ENCODE results near the gene AFP. TPM values are rescaled to one million over a fixed set of nuclear protein-coding genes. Genes with fewer than 3 reads are reported as not detected.

AFP gene
- total and polyA plus RNA-seq, 2 of the 4 experiments (the other 2 are of a cell fraction): 0.87 to 1.3 TPM

DNA sequence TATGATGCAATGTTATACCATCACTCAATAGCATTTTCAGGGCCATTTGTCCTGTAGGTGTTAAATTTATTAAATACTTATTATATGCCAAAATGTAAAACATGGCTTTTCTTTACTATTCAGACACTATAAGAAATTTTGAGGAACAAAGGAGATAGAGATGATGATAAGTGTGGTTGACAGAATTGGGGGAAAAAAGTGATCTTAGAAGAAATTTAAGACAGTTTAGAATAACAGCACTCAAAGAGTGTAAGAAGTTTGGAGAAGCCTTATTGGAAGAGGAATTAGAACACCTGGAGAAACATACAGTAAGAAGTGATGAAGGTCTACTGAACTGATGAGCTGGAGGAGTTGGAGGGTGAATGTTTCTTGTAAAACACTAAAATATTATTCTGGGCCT, 12.8 kb upstream of the AFP start:
- in situ Hi-C loops (cut with MboI; ENCODE audit: low sequenced_read_pairs) (no loop called here), dilution Hi-C loops (cut with HindIII; ENCODE audit: low sequenced_read_pairs, unreplicated experiment) (no loop called here), intact Hi-C loops (cut with micrococcal nuclease) (no loop called here)
- BruUV-seq (replicated peaks): no TSS peak
- Histone ChIP-seq H3K27me3 (ENCODE audit: control insufficient read depth, insufficient read depth, low read length) (no peaks in the 10 kb centered on the region; the same call in 1 of the 2 replicates), H3K9ac (ENCODE audit: low read depth, low read length) (no peak overlapping the region), H4K91ac (ENCODE audit: insufficient read depth, low read depth, low read length) (no peak overlapping the region), H4K8ac (ENCODE audit: low read depth in 2 of 2, low read length in 2 of 2) (no peak overlapping the region), H2BK15ac (ENCODE audit: low read depth, low read length) (no peak overlapping the region), H3K18ac (ENCODE audit: low read depth, low read length) (no peak overlapping the region), H2AK9ac (replicated peaks; ENCODE audit: low read depth, low read length, poor library complexity) (no peak overlapping the region), H4K5ac (ENCODE audit: low read depth, low read length) (no peak overlapping the region), H3K4ac (ENCODE audit: low read depth, low read length) (no peak overlapping the region), H3K36me3 (ENCODE audit: control insufficient read depth, insufficient read depth, low read length) (no peaks in the 10 kb centered on the region), H3K4me1 (ENCODE audit: control insufficient read depth, insufficient read depth, low read length) (no peaks in the 10 kb centered on the region), H2AK5ac (ENCODE audit: low read depth, low read length) (no peak overlapping the region), H3K9me3 (ENCODE audit: control insufficient read depth, insufficient read depth, low read length) (no peaks in the 10 kb centered on the region), H3K56ac (ENCODE audit: extremely low read depth, insufficient read depth, low read length) (no peak overlapping the region), H3K79me1 (ENCODE audit: low read depth in 1 of 2, low read length in 2 of 2) (no peaks in the 10 kb centered on the region), H3K4me3 (ENCODE audit: insufficient read depth, low read depth, low read length) (no peak overlapping the region), H4K20me1 (ENCODE audit: insufficient read depth, low read length) (no peaks in the 10 kb centered on the region), H3K4me2 (ENCODE audit: low read depth, low read length) (no peak overlapping the region), H3K27ac (ENCODE audit: insufficient read depth, low read length) (no peak overlapping the region), H2BK20ac (ENCODE audit: low read depth, low read length) (no peak overlapping the region), H2AFZ (replicated peaks; ENCODE audit: low read length, poor library complexity) (no peak overlapping the region), H3K14ac (replicated peaks; ENCODE audit: low read depth, low read length) (no peak overlapping the region), H2BK120ac (ENCODE audit: low read depth, low read length) (no peak overlapping the region), H2BK5ac (ENCODE audit: low read depth, low read length, poor library complexity, severe bottlenecking) (no peak overlapping the region), H3K23ac (ENCODE audit: low read depth, low read length) (no peak overlapping the region), H3K9me1 (ENCODE audit: insufficient read depth, low read length) (no peaks in the 10 kb centered on the region)
- POLR2A ChIA-PET (ENCODE audit: unreplicated experiment): no interaction called here
- TF ChIP-seq RCOR1 (IDR thresholded peaks at IDR 0.05; ENCODE audit: insufficient replicate concordance, low read length) (no peak), CHD1 (IDR thresholded peaks at IDR 0.05; ENCODE audit: low read depth, low read length) (no peak)
- ATAC-seq (ENCODE audit: low read depth): no peak
- no peak for DNase-seq
- CTCF ChIA-PET: no interaction called here
